ENCODE data around the gene SPTBN4.
"Not testable (repeated sequence)": the region's sequence is repeated elsewhere in the genome, so short reads cannot be mapped to it uniquely, and the experiment has no call there.

SPTBN4 gene

DNA sequence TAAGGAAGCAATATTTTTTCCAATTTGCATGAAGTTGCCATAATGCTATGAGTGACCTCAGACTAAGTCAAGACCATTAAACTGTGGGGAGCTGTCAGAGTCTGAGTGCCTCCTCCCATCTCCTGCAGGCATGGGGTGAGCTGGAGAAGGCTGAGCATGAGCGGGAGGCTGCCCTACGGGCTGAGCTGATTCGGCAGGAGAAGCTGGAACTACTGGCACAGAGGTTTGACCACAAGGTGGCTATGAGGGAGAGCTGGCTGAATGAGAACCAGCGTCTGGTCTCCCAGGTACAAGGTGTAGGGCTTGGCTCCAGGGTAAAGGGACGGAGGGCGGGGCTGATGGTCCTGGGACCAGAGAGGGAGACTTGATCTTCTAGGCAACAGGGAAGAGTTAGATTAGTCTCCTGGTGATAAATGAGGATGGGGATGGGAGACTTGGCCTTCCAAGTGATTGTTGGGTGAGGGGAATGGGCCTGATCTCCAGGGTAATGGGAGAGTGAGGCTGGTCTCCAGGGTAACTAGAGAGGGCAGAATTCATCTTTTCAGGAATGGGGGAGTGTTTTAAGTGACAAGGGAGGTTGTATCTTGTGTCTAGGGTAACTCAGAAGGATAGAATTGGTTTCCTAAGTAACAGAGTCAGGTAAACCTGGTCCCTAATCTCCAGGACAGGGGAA is 36.0 kb downstream of the SPTBN4 start:
- peak; percentile 57 for DNase-seq (ENCODE audit: low read depth, low spot score)

GRCh38 chr19:40503320-40503695 is 36.5 kb downstream of the SPTBN4 start:
- no peak for DNase-seq (ENCODE audit: low read depth, low spot score)

GRCh38 chr19:40506099-40506498 is 39.3 kb downstream of the SPTBN4 start:
- no peak for DNase-seq (ENCODE audit: low read depth, low spot score)

DNA sequence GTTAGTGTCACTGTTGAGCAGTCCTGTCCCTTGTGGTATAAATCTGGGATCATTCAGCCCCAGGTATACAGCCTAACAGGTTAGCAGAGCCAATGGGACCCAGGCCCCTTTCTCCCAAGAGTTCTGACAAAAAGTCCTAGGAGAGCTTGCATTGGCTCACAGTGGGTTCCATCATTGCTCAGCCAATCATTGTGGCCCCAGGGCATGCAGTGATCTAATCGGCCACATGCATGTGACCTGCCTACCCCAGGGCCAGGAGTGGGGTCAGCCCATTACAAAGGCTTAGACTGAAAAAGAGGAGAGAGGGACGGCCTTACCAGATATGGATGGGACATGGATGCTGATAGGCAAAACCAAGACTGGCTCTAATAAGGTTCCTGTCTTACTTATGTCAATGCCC is 41.1 kb downstream of the SPTBN4 start:
- DNase-seq (ENCODE audit: low read depth, low spot score): peak; percentile 59

DNA sequence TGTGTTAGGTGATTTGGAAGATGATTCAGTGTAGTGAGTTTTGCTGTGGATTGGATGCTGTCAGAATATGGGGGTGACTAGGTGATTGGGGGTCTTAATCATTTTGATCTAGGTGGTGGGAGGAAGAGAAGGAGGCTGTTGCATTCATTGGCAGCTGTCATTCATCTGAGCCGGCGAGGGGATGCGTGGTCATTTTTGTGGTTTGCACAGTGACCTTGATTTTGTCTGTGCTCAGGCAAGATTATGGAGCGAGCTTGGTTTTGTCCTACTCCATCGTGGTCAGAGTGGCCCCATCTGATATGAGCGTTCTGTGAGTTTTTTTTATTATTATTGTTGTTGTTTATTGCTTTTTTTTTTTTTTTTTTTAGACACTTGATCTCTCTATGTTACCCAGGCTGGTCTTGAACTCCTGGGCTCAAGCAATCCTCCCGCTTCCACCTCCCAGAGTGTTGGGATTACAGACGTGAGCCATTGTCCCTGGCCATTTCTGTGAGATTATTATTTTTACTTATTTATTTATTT is 42.0 kb downstream of the SPTBN4 start:
- DNase-seq (ENCODE audit: low read depth, low spot score): no peak

- no peak for DNase-seq (ENCODE audit: low read depth, low spot score)
Measured at GRCh38 chr19:40510526-40511115, 43.8 kb downstream of the SPTBN4 start.

DNA sequence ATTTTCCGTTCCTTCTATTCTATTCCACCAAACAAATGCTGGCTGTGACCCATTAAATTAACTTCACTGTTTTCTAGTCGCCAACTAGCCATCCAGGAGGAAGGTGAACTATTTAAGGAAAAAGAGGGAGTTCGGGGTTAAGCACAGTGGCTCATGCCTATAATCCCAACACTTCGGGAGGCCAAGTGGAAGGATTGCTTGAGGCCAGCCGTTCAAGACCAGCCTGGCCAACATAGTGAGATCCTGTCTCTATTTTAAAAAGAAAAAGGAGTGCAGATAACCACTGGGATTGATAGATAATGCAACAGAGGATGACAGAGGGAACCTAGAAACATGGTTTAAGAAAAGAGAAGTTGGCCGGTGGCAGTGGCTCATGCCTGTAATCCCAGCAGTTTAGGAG is 44.7 kb downstream of the SPTBN4 start:
- no peak for DNase-seq (ENCODE audit: low read depth, low spot score)

DNA sequence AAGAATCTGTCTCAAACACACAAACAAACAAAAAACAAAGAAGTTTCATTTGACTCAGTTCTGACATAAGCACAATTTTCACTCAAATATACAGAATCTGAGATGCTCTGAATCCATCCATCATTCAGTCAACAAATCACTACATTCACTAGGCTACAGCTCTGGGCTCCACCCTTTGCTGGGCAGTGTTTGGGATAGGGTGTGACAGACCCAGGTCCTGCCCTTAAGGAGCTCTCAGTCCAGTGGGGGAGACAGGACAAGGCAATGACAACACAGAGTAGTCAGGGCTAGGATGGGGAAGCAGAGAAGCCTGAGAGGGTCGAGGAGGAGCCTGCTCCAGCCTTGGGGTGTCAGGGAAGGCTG is 45.3 kb downstream of the SPTBN4 start:
- DNase-seq (ENCODE audit: low read depth, low spot score): no peak

- peak; percentile 77 for DNase-seq (ENCODE audit: low read depth, low spot score)
Measured at GRCh38 chr19:40512473-40513344, 45.9 kb downstream of the SPTBN4 start.

- DNase-seq (ENCODE audit: low read depth, low spot score): peak; percentile 27
Measured at GRCh38 chr19:40513345-40513678, 46.5 kb downstream of the SPTBN4 start.

DNA sequence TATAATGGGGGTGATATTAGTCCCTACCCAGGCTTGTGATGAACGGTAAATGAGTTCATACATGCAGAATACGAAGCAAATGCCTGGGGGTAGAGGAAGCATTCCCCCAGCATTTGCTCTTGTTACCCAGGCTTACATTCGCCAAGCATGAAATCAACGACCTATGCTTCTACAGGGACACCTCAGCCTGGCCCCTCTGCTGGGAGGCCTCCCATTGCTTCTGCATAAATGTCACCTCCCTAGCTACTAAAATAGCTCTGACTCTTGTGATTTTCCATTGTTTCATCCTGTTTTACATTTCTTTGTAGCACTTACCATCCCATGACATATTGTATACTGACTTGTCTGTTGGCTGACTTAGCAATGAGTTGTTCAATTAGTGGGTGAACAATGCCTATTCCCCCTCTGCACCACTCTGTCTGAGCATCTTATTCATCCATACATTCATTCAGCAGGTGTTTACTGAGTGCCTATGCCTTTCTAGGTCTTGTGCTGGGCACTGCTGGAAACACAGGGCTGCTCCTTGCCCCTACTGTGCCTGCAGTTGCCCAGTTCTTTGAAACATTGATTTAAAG is 47.0 kb downstream of the SPTBN4 start:
- no peak for DNase-seq (ENCODE audit: low read depth, low spot score)

- DNase-seq (ENCODE audit: low read depth, low spot score): no peak
Measured at GRCh38 chr19:40517248-40517647, 50.4 kb downstream of the SPTBN4 start.

GRCh38 chr19:40519352-40520322 is 52.8 kb downstream of the SPTBN4 start:
- peak; percentile 78 for DNase-seq (ENCODE audit: low read depth, low spot score)

- no peak for DNase-seq (ENCODE audit: low read depth, low spot score)
Measured at GRCh38 chr19:40521276-40521675, 54.5 kb downstream of the SPTBN4 start.

DNA sequence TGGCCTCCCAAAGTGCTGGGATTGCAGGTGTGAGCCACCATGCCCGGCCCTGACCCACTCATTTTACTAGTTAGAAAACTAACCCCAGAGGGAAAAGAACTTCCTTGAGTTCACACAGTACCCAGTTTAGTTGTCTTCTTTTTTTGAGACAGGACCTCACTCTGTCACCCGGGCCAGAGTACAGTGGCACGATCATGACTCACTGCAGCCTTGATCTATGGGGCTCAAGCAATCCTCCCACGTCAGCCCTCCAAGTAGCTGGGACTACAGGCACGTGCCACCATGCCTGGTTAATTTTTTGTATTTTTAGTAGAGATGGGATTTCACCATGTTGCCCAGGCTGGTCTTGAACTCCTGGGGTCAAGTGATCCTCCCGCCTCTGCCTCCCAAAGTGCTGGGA is 55.1 kb downstream of the SPTBN4 start:
- DNase-seq (ENCODE audit: low read depth, low spot score): not testable (repeated sequence)

GRCh38 chr19:40523322-40524047 is 56.7 kb downstream of the SPTBN4 start:
- DNase-seq (ENCODE audit: low read depth, low spot score): peak; percentile 88

GRCh38 chr19:40524133-40524549 is 57.3 kb downstream of the SPTBN4 start:
- DNase-seq (ENCODE audit: low read depth, low spot score): no peak

GRCh38 chr19:40524655-40525054 is 57.9 kb downstream of the SPTBN4 start:
- DNase-seq (ENCODE audit: low read depth, low spot score): no peak

GRCh38 chr19:40525234-40526051 is 58.6 kb downstream of the SPTBN4 start:
- no peak for DNase-seq (ENCODE audit: low read depth, low spot score)

- no peak for DNase-seq (ENCODE audit: low read depth, low spot score)
Measured at GRCh38 chr19:40528078-40528477, 61.3 kb downstream of the SPTBN4 start.

Measured in ELF-1 (cell line).